Panc1 (cell line): Measurements from ENCODE around the gene EMX2. TPM values are rescaled to one million over a fixed set of nuclear protein-coding genes. Genes with fewer than 3 reads are reported as not detected.

Experiments
- ATAC-seq: fragments of 200-7000 bp; cut with Tn5 transposase; 2 replicates; pipeline ENCODE4 v1.9.1; 2020; ENCODE audit warnings: mild to moderate bottlenecking, moderate library complexity
- BruUV-seq: library from RNA; stranded (reverse); fragments of 400-500 nt; replicated peaks from 2 replicates; lab custom pipeline; 2021; lab: Mats Ljungman, UMichigan
- CTCF ChIA-PET: fragments of 300-600 bp; sonication (Branson Sonifier 250); formaldehyde crosslinking; loops from one replicate; lab custom pipeline; 2022; ENCODE audit warnings: antibody characterized with exemption; lab: Charles Lee
- POLR2A ChIA-PET: fragments of 300-600 bp; sonication (Branson Sonifier 250); formaldehyde crosslinking; loops from one replicate; lab custom pipeline; 2022; ENCODE audit warnings: antibody characterized with exemption; lab: Charles Lee
- DNase-seq: peaks from one replicate; pipeline ENCODE4 v3.0.0-alpha.2; 2010; ENCODE audit warnings: low read depth, low spot score
- H3K27ac ChIP-seq: 2 replicates; pipeline ENCODE4 v1.5.1; 2011; ENCODE audit warnings: mild to moderate bottlenecking, low read length, inconsistent platforms
- H3K27me3 ChIP-seq: fragments of 200-500 bp; sonication (Bioruptor generic); 2 replicates; pipeline ENCODE4 v1.6.0; 2014; ENCODE audit warnings: low read length, inconsistent platforms; ENCODE audit not compliant: control insufficient read depth, insufficient read depth
- H3K36me3 ChIP-seq: fragments of 200-500 bp; sonication (Bioruptor generic); 2 replicates; pipeline ENCODE4 v1.5.1; 2014; ENCODE audit warnings: inconsistent platforms, mild to moderate bottlenecking, low read length, moderate library complexity; ENCODE audit not compliant: control insufficient read depth, insufficient read depth
- H3K4me1 ChIP-seq: 2 replicates; pipeline ENCODE4 v1.5.1; 2011; ENCODE audit warnings: inconsistent platforms, mild to moderate bottlenecking, low read length, moderate library complexity; ENCODE audit not compliant: control insufficient read depth, insufficient read depth
- H3K4me3 ChIP-seq, 2 experiments: 2 replicates each; pipeline ENCODE4 v1.5.1; 2011 to 2012; ENCODE audit warnings: low read depth in 2 of 2, low read length in 2 of 2, mild to moderate bottlenecking in 2 of 2, inconsistent platforms in 1 of 2, moderate library complexity in 1 of 2
- H3K9me3 ChIP-seq: fragments of 200-500 bp; sonication (Bioruptor generic); 2 replicates; pipeline ENCODE4 v1.5.1; 2014; ENCODE audit warnings: low read depth, mild to moderate bottlenecking, inconsistent platforms, low read length, moderate library complexity; ENCODE audit not compliant: control insufficient read depth, insufficient read depth
- POLR2AphosphoS5 ChIP-seq: IDR thresholded peaks from 2 replicates; pipeline ENCODE4 v1.6.1; 2012; ENCODE audit warnings: mild to moderate bottlenecking, low read depth, low read length, moderate library complexity
- SIN3A ChIP-seq: IDR thresholded peaks from 2 replicates; pipeline ENCODE4 v1.6.1; 2012; ENCODE audit warnings: low read depth, mild to moderate bottlenecking, low read length, moderate library complexity, borderline replicate concordance; ENCODE audit not compliant: insufficient read depth
- TCF7L2 ChIP-seq: IDR thresholded peaks from 2 replicates; pipeline ENCODE4 v1.6.1; 2011; ENCODE audit warnings: mild to moderate bottlenecking, low read depth, low read length, inconsistent platforms
- in situ Hi-C: cut with HindIII; loops from 2 replicates; pipeline ENCODE4 v1.10.0; 2016; ENCODE audit warnings: low sequenced_read_pairs, low pct_unique_long_range_greater_than_20kb
- intact Hi-C: fragments of 100-400 bp; cut with micrococcal nuclease; formaldehyde crosslinking; loops from one replicate; pipeline ENCODE4 v1.10.0; 2022; ENCODE audit not compliant: unreplicated experiment
- total RNA-seq: library from RNA; stranded (reverse); gene quantifications from one replicate; pipeline ENCODE4 v1.2.1, GENCODE V29; 2021; ENCODE audit not compliant: unreplicated experiment
- TF ChIP-seq, protein P1 (sequence below), 2 experiments: IDR thresholded peaks; 2 replicates each; pipeline ENCODE4 v1.6.1; 2011 to 2012; ENCODE audit warnings: low read depth in 2 of 2, control low read depth in 1 of 2, low read length in 1 of 2, mild to moderate bottlenecking in 1 of 2, moderate library complexity in 1 of 2; ENCODE audit not compliant: insufficient read depth in 1 of 2
- TF ChIP-seq, protein P2 (sequence below): fragments of 450-650 bp; IDR thresholded peaks from 2 replicates; pipeline ENCODE4 v1.5.1; 2017; ENCODE audit warnings: mild to moderate bottlenecking

The EMX2 gene
- total RNA-seq, 1 experiment from 2014 or later = not detected

DNA sequence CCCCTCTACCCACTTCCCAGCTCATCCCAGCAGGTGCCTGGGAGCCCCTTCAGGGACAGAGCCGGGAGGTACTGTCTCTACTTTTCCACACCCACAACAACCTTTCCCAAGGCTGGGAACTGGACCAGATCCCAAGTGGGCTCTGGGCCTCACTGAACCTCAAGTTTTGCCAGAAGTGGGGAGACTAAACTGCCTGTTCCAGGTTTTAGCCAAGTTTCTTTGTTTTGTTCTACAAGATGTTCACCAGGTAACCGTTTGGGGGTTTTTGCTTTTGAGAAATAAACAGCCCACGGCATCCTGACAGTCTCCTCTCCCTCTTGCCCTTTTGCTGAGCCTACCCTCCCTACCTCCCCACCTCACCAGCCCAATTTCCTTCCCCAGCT is 10.6 kb upstream of the EMX2 start:
- ATAC-seq = no peak
- in situ Hi-C loops (no loop called here), intact Hi-C loops (loop anchor here (10.0 kb wide), 1 partner anchor 513 kb away; the partner anchor contains the start of gene RAB11FIP2)
- no TSS peak for BruUV-seq
- Histone ChIP-seq H3K27ac (no peak overlapping the region), H3K9me3 (no peaks in the 10 kb centered on the region), H3K27me3 (peaks cover 58% of the 10 kb centered on the region), H3K36me3 (no peaks in the 10 kb centered on the region), H3K4me1 (no peaks in the 10 kb centered on the region; the same call in none of the 2 replicates), H3K4me3 (no peak overlapping the region)
- DNase-seq = no peak
- ChIA-PET CTCF (no interaction called here), POLR2A (no interaction called here)
- TF ChIP-seq, protein P1, sequence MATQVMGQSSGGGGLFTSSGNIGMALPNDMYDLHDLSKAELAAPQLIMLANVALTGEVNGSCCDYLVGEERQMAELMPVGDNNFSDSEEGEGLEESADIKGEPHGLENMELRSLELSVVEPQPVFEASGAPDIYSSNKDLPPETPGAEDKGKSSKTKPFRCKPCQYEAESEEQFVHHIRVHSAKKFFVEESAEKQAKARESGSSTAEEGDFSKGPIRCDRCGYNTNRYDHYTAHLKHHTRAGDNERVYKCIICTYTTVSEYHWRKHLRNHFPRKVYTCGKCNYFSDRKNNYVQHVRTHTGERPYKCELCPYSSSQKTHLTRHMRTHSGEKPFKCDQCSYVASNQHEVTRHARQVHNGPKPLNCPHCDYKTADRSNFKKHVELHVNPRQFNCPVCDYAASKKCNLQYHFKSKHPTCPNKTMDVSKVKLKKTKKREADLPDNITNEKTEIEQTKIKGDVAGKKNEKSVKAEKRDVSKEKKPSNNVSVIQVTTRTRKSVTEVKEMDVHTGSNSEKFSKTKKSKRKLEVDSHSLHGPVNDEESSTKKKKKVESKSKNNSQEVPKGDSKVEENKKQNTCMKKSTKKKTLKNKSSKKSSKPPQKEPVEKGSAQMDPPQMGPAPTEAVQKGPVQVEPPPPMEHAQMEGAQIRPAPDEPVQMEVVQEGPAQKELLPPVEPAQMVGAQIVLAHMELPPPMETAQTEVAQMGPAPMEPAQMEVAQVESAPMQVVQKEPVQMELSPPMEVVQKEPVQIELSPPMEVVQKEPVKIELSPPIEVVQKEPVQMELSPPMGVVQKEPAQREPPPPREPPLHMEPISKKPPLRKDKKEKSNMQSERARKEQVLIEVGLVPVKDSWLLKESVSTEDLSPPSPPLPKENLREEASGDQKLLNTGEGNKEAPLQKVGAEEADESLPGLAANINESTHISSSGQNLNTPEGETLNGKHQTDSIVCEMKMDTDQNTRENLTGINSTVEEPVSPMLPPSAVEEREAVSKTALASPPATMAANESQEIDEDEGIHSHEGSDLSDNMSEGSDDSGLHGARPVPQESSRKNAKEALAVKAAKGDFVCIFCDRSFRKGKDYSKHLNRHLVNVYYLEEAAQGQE (IDR thresholded peaks at IDR 0.05; ENCODE audit: insufficient read depth in 1 of 2, low read depth in 2 of 2, low read length in 1 of 2) = no peak
- TF ChIP-seq, protein P2, sequence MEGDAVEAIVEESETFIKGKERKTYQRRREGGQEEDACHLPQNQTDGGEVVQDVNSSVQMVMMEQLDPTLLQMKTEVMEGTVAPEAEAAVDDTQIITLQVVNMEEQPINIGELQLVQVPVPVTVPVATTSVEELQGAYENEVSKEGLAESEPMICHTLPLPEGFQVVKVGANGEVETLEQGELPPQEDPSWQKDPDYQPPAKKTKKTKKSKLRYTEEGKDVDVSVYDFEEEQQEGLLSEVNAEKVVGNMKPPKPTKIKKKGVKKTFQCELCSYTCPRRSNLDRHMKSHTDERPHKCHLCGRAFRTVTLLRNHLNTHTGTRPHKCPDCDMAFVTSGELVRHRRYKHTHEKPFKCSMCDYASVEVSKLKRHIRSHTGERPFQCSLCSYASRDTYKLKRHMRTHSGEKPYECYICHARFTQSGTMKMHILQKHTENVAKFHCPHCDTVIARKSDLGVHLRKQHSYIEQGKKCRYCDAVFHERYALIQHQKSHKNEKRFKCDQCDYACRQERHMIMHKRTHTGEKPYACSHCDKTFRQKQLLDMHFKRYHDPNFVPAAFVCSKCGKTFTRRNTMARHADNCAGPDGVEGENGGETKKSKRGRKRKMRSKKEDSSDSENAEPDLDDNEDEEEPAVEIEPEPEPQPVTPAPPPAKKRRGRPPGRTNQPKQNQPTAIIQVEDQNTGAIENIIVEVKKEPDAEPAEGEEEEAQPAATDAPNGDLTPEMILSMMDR = no peak
- no peak for TF ChIP-seq TCF7L2
- TF ChIP-seq POLR2AphosphoS5 = no peak
- no peak for TF ChIP-seq SIN3A

DNA sequence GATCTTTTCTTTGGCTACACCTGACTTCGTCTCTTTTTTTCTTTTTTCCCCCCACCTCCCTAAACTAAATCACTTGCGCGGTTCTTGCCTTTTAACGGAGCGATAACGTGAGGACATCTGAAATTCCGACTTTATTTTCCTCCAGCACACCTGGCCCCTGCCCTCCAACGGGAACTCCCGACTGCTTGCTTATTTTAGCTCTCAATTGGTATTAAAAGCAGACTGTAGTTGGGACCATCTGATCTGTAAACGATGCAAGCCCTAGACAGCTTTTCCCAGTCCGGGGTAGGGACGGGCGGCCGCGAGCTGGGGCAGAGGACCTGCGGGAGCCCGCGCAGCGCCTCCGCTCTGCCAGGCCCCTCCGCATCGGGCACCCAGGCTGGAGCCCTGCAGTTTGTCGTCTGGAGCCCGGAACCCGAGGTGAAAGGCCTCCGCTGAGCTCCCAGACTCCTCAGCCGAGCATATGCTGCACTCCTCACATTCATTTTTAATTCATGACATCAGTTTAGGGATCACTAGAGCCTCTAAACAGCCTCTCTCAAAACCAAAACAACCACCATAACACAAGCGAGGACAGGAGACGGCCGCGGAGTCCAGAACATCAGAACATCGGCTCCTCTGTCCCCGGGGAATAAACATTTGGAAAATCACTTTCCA is 10.0 kb upstream of the EMX2 start:
- no TSS peak for BruUV-seq
- Histone ChIP-seq H3K4me1 (no peaks in the 10 kb centered on the region; the same call in none of the 2 replicates), H3K27ac (no peak overlapping the region), H3K27me3 (peaks cover 53% of the 10 kb centered on the region), H3K9me3 (no peaks in the 10 kb centered on the region), H3K36me3 (no peaks in the 10 kb centered on the region), H3K4me3 (no peak overlapping the region)
- ChIA-PET CTCF (no interaction called here), POLR2A (no interaction called here)
- ATAC-seq (no peak), DNase-seq (no peak)
- intact Hi-C loops (loop anchor here (10.0 kb wide), 1 partner anchor 512 kb away; the partner anchor contains the start of gene RAB11FIP2), in situ Hi-C loops (no loop called here)
- TF ChIP-seq SIN3A (no peak), TCF7L2 (no peak), POLR2AphosphoS5 (no peak)
- TF ChIP-seq, protein P2 = no peak
- TF ChIP-seq, protein P1 (IDR thresholded peaks at IDR 0.05; ENCODE audit: insufficient read depth in 1 of 2, low read depth in 2 of 2, low read length in 1 of 2) = no peak
